Urothelium cell line (cell line): ENCODE results near the gene SPAG6.
A peak's percentile ranks its signal among the peaks of the same experiment; 100 is the strongest.
"Not testable (repeated sequence)": the region's sequence is repeated elsewhere in the genome, so short reads cannot be mapped to it uniquely, and the experiment has no call there.

Experiments
- DNase-seq: peaks from one replicate; pipeline ENCODE4 v3.0.0; 2011; ENCODE audit warnings: low spot score, mixed read lengths
- FAIRE-seq: peaks from 2 replicates; lab custom pipeline; 2011; peaks lifted over from hg19 to GRCh38; lab: Jason Lieb, UNC

SPAG6 gene

DNA sequence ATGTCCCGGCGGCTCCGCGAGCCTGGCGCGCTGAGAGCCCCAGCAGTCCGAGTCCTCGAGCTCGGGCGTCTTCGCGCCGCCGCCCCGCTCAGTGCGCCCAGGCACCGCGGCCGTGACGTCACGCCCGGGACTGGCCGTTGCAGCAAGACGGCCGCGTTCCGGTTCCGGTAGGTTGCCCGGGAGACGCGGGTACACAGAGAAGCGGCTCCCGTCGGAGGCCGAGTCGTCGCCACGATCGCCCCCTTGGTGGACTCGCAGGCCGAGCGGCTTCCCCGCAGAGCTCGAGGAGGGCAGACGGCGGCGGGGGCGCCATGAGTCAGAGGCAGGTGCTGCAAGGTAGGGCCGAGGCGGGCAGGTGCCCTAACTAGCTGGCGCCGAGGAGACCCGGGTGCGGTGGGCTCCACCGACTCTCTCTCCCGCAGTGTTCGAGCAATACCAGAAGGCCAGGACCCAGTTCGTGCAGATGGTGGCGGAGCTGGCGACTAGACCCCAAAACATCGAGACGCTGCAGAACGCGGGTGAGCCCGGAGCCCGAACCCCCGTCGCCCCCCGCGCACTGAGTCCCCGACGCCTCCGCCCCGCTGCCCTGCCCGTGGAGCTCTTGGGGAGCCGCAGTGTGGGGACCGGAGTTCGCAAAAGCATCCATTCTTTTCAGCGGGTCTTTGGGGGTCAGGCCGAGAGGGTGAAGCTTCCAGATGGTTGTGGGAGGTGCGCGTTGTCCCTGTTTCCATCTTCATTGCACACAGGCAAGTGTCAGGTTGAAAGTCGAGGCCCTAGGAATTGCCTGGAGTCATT lies at the start of gene SPAG6:
TSS of gene SPAG6 (plus strand) at position 196 of the 795 bp plus-strand sequence. CDS start at position 312, 116 bp downstream.
- FAIRE-seq: no peak

DNA sequence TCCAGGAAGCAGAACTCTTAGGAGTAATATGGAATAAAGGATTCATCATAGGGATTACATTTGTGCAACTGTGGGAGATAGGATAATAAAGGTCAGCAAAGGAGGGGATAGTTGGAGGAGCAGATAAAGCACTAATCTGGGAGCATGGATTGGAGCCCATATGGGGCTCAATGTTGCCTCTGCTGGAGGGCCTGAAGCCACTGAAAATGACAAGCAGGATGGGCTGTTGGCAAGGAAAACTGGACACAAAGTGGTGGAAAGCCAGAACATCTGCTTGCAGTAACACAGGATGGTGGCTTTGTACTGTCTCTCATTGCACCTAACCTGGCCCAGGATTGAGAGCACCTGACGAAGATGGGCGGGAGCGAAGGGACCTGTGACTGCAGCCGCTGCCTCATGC lies 44.1 kb upstream of the SPAG6 start:
- FAIRE-seq (no peak), DNase-seq (no peak)

More for the DNA sequence above, at the start of gene SPAG6:
- DNase-seq: no peak

DNA sequence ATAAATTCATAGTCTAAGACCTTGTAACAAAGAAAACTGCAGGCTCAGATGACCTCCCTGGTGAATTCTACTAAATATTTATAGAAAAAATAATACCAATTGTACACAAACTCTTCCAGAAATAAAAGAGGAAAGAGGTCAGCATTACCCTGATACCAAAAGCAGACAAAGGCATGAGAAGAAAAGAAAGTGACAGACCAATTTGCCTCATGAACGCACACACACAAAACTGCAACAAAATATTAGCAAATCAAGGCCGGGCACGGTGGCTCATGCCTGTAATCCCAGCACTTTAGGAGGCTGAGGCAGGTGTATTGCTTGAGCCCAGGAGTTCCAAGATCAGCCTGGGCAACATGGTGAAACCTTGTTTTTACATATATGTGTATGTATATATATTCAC lies 41.8 kb upstream of the SPAG6 start:
- FAIRE-seq (no peak), DNase-seq (no peak)

DNA sequence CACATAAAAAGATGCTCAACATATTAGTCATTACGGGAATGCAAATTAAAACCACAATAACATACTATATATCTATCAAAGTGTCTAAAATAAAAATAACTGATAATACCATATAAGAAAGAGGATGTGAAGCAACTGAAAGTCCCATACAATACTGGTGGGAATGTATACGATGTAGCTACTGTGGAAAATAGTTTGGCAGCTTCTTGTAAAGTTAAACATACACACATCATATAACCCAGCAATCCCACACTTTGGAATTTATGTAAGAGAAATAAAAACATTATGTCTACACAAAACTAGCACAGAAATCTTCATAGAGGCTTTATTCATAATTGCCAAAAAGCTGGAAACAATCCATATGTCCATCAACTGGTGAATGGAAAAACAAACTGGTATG lies 39.6 kb upstream of the SPAG6 start:
- no peak for FAIRE-seq
- DNase-seq: no peak

DNA sequence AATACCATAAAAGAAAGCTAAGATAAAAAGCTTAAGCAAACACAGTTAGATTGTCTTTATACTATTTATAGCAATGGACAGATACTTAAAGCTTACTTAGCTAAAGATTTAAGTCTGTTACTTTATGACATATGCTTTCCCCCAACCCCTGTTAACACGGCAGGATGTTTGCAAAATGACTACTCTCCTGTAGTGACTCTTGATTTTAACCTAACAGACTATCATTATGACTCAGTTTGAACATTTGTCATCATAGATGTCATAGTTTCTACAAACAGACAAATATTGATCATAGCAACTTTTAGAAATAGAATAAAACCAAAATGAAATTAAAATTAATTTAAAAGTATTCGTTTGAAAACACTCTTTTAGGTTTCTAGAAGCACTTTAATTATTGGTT lies 36.9 kb upstream of the SPAG6 start:
- DNase-seq (no peak), FAIRE-seq (no peak)

DNA sequence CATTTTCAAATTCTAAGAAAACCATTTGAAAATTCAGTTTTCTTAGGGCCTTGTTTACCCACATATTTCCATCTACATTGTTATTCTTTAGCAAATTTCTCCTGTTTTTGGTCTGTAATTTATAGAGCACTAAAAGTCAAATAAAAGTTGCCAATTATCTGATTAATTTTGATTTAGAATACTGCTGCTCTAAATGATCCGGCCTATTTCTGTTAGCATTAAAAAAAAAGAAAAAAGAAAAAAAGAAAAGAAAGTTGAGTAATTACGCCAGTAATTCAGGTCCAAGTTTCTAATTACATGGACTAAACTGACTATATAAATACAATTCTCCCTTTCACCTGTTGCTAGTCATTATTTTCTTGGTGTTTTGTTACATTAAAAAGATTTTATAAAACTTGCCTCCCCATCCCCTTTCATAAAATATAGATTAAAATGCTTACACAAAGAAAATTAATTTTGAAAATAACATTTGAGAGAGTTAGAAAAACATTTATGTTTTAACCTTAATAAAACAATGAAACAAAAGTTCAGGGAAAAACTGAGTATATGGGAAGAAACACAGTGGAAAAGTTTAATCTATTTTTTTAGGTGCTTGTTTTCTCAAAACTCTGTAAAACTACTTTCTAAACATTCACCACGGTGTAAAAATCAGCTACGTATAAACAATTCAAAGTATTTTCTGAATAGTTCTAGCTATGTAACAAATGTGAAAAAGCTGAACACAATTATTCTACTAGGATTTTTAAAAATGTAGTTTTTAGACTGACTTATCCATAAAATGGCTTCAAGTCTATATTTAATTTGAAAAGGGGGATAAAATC lies 35.9 kb upstream of the SPAG6 start:
- no peak for FAIRE-seq
- DNase-seq: no peak

DNA sequence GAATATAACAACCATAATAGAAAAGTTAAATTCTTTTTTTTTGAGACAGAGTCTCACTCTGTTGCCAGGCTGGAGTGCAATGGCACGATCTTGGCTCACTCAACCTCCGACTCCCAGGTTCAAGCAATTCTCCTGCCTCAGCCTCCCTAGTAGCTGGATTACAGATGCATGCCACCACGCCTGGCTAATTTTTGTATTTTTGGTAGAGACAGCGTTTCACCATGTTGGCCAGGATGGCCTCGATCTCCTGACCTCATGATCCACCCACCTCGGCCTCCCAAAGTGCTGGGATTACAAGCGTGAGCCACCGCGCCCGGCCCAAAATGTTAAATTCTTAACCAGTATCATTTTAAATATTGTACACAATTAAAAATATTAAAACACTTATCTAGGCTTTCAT lies 35.3 kb upstream of the SPAG6 start:
- FAIRE-seq, DNase-seq: not testable (repeated sequence)

DNA sequence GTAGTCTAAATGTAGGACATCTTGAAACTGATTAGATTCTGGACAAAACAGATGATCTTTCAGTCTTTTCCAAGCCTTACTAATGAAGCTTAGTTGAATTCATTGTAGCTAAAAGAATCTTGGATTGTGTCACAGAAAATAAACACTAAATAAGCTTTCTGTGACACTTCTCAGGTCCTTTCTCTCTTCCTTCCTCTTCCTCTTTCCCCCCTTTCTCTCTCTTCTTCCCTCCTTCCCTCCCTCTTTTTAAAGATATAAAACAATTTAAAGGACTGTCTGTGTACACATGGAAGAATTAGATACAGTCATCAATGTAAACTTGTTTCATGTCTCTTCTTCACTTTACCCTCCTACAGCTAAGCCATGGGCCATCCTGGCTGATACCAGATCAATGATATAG lies 34.4 kb upstream of the SPAG6 start:
- DNase-seq (no peak), FAIRE-seq (no peak)

DNA sequence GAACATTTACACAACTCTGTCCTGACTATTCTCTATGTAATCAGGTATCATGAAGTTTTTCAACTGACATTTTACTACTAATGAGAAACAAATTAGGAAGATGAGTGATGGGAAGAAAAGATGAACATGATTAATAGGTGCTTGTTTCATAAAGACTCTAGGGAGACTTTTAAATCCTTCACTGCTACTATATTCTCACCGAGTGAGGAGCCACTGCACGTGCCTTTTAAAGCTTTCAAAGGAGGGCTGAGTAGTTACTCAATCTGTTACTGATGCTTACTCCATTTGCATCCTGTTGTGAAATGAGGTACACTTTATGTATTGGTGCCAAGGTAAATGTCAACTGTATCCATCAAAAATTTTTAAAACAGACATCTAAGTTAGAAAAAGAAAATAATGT lies 30.4 kb upstream of the SPAG6 start:
- DNase-seq: no peak
- no peak for FAIRE-seq

DNA sequence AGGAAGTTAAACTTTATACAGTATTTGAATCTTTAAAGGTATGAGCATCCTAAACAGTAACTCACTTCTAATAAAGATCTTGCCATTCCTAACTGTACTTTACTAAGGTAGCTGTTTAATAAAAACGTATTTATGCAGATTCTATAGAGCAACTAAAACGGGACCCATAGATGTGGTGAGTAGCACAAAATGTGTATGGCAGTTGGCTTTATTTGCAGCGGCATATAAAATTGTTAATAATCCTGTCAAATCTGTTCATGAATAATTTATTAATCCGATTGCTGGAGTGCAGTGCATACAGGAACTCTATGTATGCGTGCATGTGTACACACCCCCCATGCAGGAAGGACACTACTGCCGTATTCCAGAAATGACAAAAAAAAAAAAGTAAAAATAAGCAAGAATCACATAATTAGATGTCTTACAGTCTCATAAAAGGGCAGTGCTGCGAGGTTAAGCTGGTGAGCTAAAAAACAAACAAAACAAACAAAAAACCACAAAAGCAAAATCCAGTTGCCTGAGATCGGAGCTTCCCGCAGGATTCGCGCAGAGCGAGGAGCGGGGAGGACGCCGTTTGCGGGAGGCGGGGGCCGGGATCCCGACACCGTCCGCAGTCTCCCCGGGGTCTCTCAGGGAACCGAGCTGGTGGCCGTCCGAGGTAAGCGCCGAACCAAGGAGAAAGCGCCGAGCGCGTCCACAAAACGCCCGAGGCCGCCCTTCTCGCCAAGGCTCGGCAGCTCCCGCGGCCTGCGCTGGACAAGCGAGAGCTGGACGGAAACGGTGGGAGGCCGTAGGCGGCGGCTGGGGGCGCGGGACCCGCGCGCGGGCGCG lies 29.6 kb upstream of the SPAG6 start:
- no peak for FAIRE-seq

DNA sequence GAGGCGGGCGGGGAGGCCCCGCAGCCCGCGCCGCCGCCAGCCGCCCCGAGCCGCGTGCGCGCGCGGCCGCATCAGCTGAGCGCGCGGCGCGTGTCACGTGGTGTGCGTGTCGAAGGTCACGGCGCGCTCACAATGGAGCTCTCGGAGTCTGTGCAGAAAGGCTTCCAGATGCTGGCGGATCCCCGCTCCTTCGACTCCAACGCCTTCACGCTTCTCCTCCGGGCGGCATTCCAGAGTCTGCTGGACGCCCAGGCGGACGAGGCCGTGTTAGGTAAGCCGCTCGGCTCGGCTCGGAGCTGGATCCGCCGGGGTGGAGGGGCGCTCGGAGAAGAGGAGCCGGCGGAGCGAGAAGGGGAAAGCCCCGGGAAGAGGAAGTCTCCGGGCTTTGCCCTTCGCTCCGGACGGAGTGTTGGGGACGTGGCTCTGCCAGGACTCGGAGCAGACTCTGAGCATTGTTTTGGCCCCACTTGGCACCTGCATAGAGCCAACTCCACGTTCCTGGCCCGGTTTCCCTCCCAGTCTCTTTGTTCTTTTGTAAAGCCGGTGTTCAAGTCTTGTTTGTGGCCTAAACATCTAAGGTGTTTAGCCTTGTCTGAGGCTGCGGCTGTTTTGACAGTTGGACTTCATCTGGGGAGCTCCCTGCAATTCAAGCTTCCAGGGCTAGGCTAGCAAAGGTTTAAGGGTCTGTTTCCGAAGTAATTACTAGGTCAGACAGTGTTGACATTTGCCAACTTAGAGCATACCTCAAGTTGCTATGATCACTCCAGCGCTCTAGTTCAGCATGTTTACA lies 28.8 kb upstream of the SPAG6 start, which contains the start of gene COMMD3:
TSS of gene COMMD3 (plus strand) at position 103 of the 790 bp plus-strand sequence. CDS start at position 133, 30 bp downstream.
- DNase-seq (peak; percentile 83), FAIRE-seq (peak; percentile 94)

More for the DNA sequence above, 29.6 kb upstream of the SPAG6 start:
- DNase-seq: no peak

DNA sequence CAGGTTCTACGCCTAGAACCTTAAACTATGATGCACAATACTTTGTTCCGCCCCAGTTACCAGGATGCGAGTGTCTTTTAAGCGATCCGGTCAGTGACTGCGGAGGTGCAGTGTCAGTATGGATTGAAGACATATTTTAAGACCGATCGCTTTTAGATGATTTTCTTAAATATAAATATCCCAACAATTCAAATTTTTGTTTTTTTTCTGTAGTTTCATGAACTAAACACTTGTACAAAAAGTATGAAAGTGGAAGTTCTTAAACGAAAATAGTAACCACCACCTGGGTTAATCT lies 28.3 kb upstream of the SPAG6 start:
- FAIRE-seq: no peak
- no peak for DNase-seq

DNA sequence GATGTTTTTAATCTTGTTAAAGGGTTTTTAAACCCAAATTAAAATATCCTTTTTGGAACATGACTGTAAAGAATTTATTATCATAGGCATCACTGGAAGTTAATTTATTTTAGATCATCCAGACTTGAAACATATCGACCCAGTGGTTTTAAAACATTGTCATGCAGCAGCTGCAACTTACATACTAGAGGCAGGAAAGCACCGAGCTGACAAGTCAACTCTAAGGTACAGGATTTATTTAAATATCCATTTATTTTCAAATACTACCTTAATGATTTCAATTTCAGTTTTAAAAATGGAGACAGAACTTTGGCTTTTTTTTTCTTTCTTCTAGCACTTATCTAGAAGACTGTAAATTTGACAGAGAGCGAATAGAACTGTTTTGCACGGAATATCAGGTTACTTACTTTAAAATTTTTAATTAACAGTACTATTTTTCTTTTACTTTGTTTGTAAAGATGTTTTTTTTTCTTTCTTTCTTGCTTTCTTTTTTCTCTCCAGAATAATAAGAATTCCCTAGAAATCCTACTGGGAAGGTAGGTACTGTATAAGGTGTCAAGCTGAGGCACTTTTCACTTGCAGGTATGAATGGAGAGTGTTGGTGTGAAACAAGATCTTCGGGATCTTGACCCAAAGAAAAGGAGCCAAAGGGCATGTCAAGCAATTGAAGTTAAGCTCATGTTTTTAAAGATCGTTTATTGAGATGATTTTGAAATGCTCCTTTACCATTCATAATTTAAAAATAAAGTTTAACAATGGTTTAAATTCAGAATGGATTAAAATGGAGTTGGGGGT lies 27.3 kb upstream of the SPAG6 start:
- no peak for FAIRE-seq
- DNase-seq: no peak

DNA sequence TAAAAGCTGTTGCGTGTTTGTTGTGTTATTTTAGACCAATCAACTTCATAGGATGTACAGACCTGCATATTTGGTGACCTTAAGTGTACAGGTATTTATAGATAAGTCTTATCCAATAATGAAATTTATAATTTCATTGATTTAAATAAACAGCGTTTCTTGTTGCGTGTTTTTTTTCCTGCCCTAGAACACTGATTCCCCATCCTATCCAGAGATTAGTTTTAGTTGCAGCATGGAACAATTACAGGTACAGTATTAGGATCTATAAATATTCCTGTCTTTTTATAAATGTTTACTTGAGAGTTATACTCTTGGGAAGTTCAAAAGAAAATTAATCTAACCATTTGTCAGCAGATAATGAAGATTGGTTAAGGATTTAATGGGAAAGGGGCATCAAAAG lies 26.5 kb upstream of the SPAG6 start:
- FAIRE-seq: no peak
- no peak for DNase-seq

DNA sequence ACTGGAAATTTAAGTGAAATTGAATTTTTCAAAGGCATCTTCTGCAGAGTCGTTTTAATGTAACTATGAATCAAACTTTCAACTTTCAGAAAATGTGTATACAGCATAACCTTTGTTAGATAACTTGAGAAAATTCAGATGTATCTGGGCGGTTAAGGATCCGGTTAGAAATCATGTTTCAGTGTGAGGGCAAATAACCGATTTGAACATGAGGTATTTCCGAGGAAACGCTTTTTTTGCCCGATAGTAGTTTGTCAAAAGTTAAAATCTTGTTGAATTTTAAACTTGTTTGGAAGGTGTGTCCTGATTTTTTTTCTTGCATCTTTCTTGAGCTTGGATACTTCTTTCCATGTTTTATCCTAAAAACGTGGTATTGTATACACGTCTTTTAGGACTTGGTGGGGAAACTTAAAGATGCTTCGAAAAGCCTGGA lies 25.7 kb upstream of the SPAG6 start:
- no peak for DNase-seq
- FAIRE-seq: no peak

DNA sequence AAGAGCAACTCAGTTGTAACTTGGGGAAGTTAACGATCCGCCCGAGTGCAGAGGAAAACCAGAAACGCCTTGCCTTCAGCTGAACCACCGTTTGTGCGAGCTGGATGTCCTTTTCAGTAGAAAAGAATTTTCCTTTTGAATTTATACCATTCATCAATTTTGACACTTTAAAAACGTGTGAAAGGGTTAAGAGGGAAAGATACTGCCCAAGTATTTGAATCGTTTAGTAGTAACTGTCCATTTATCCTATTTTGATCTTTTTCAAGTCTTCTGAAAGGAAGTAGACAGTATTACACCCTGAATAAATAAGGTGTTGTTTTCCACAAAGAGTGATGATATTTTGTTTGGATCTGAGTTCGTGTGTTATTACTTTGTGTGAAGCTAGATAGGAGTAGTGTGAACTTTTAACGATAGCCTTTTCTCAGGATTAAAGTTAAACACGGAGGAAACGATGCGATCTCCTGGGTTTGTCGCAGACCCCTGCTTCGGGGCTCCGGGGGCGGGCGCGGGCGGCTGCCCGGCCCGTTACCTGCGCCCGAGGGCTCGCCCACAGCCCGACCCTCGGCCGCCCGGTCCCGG lies 25.2 kb upstream of the SPAG6 start:
- FAIRE-seq (no peak), DNase-seq (no peak)

DNA sequence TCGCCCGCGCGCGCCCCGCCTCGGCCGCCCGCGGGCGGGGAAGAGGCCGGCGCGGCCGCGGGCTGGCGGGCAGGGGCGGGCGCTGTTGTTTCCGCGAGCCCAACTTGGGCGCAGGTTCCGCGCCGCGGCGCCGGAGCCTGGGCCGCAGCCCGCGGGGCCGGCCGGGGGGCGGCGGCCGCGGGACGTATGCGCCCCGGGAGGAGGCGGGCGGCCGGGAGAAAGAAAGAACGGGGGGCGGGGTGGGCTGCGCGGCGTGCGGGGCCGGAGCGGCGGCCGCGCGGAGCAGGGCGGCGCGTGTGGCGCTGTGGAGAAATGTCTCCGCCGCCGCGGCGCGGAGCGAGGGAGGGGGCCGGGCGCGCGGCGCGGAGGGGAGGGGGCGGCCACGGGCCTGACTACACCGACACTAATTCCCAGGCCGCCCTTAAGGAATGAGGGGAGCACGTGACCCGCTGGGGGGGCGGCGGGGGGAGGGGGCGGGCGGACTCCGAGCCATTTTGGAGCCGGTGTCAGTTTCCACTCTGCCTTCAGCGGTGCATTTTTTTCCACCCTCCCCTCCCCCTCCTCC lies 24.6 kb upstream of the SPAG6 start, which contains the start of gene BMI1:
TSS of gene BMI1 (plus strand) at position 509 of the 565 bp plus-strand sequence. CDS start 5,351 bp downstream, outside the sequence.
- FAIRE-seq: no peak
- DNase-seq: peak; percentile 87

DNA sequence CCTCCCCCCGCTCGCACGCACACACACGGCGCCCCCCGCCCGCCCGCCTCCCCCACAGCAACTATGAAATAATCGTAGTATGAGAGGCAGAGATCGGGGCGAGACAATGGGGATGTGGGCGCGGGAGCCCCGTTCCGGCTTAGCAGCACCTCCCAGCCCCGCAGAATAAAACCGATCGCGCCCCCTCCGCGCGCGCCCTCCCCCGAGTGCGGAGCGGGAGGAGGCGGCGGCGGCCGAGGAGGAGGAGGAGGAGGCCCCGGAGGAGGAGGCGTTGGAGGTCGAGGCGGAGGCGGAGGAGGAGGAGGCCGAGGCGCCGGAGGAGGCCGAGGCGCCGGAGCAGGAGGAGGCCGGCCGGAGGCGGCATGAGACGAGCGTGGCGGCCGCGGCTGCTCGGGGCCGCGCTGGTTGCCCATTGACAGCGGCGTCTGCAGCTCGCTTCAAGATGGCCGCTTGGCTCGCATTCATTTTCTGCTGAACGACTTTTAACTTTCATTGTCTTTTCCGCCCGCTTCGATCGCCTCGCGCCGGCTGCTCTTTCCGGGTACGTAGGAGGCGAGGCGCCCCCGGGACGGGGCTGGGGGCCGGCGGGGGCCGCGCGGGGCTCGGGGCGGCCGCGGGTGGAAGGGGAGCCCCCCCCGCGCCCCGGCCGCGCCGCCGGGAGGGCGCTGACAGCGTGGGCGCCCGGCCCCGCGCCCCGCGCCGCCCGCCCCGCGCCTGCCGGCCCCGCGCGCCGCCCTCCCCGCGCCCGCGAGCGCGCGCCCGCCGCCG lies 24.0 kb upstream of the SPAG6 start:
- FAIRE-seq (no peak), DNase-seq (peak; percentile 54)
